Stimulated activated CD8-positive, alpha-beta memory T cell treated with anti-CD3 and anti-CD28 coated beads, Interleukin-4, amount 100 ng/mL, for 48 hours (primary cell): ENCODE measurements around the gene CTNNB1.

Experiments
- DNase-seq: peaks from one replicate; pipeline ENCODE4 v3.0.0-alpha.2; 2020

The CTNNB1 gene

DNA sequence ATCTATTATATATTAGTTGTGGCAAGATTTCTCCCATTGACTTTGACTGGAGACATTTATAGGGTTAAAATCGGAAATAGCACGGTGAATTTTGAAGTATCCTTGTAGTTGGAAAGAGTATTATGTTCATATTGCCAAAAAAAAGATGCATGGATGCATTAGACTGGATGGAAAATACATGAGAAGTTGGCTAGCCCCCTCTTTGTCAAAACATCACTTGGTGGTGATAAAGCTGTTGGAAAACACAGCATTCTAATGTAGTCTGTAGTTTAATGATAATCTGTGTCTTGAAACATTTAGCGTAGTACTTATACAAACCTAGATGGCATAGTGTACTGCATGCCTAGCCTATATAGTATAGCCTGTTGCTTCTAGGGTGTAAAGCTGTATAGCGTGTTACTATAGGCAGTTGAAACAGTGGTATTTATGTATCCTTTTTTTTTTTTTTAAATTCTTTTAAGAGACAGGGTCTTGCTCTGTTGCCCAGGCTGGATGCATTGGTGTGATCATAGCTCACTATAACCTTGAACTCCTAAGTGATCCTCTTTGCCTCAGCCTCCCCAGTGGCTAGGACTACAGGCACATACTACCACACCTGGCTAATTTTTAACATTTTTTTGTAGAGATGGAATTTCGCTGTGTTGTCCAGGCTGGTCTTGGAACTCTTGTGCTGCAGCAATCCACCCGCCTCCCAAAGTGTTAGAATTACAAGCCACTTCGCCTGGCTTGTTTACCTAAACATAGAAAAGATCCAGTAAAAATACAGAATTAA is 21.8 kb downstream of the CTNNB1 start:
- no peak for DNase-seq

- no peak for DNase-seq
Measured at GRCh38 chr3:41222012-41222411, 22.7 kb downstream of the CTNNB1 start.

DNA sequence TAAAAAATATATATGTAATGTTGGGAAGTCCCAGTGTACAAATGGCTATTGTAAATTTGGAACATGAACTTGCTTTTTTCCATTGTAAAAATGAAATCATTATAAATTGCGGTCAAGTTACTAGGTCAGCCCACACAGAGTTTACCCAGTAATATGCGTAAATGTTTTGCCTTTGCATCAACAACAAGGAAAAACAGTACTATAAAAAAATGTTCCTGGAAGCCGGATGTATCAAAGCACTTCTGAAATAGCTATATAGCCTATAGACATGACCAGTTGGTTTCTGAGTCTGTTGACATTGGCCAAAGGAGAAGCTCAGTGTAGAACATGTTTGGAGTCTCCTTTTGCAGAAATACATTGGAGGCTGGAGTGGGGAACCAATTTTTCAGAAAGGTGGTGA is 23.2 kb downstream of the CTNNB1 start:
- no peak for DNase-seq

DNA sequence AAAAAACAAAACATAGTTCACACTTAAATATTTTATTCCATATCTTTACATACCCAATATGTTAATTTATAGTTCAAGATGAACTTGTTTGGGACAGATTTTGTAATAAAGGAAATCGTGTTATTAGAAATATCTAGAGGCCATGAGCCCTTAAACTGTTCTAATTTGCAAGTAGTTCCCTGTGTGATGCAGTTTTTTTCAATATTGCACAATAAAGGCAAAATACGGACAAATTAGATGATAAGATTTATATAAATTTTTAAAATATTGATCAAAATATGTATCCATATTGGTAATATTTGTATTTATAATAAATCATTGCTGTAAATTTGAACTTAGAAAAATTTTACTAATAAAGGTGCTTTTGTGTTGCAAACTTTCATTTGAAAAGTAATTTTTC is 23.8 kb downstream of the CTNNB1 start:
- no peak for DNase-seq

- DNase-seq: no peak
Measured at GRCh38 chr3:41223691-41224090, 24.4 kb downstream of the CTNNB1 start.

DNA sequence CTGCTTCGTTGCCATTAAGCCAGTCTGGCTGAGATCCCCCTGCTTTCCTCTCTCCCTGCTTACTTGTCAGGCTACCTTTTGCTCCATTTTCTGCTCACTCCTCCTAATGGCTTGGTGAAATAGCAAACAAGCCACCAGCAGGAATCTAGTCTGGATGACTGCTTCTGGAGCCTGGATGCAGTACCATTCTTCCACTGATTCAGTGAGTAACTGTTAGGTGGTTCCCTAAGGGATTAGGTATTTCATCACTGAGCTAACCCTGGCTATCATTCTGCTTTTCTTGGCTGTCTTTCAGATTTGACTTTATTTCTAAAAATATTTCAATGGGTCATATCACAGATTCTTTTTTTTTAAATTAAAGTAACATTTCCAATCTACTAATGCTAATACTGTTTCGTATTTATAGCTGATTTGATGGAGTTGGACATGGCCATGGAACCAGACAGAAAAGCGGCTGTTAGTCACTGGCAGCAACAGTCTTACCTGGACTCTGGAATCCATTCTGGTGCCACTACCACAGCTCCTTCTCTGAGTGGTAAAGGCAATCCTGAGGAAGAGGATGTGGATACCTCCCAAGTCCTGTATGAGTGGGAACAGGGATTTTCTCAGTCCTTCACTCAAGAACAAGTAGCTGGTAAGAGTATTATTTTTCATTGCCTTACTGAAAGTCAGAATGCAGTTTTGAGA is 25.0 kb downstream of the CTNNB1 start:
- no peak for DNase-seq

- no peak for DNase-seq
Measured at GRCh38 chr3:41234823-41235721, 35.8 kb downstream of the CTNNB1 start.

GRCh38 chr3:41236228-41236627 is 36.9 kb downstream of the CTNNB1 start:
- DNase-seq: no peak

DNA sequence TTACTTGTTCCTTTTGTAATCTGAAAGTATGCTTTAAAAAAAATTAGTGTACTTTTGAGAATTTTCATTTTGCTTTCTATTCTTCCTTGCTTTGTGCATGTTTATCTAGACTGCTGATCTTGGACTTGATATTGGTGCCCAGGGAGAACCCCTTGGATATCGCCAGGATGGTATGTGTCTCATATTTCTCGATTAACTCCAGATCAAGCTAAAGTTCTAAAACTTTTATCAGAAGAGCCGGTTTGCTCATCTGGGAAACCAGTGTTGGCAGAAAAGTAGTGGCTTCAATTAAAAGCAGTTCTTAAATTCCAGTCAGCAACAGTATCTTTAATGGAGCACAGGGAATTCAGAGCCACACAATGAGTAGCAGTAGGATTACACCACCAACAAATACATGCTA is 38.6 kb downstream of the CTNNB1 start:
- no peak for DNase-seq

- DNase-seq: no peak
Measured at GRCh38 chr3:41239587-41239986, 40.3 kb downstream of the CTNNB1 start.

- DNase-seq: no peak
Measured at GRCh38 chr3:41241161-41241560, 41.9 kb downstream of the CTNNB1 start.

- no peak for DNase-seq
Measured at GRCh38 chr3:41241800-41242571, 42.7 kb downstream of the CTNNB1 start.

- no peak for DNase-seq
Measured at GRCh38 chr3:41243183-41243582, 43.9 kb downstream of the CTNNB1 start.

DNA sequence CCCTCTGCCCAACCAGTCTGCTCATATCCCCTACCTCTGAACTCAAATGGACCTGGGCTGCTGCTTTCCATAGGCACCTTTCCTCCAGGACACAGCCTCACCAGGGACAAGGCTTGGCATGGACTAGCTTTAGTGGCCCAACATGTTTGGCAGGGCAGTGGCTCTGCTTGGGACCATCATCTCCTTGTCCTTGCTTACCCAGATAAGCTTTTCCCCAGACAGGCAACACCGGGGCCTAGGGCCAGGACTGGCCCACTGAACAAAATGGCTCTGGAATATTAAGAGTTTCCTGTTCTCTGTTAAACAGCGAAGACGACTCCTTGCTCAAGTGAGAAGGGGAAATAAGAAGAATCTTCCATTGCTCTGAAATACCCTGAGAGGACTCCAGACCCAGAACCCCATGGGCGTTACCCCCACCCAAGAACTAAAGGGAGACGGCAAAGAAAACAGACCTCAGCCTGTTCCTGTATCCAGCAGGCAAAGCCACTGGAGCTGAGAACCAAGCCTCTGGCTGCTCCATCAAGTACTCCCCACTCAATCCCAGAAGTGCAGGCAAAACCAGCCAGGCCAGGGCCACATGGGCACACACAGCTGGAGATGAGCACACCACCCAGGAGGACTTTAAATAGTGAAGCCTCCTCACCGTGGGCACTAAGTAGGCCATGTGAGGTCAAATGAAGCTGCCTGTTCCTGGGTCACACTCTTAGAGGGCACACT is 45.5 kb downstream of the CTNNB1 start:
- no peak for DNase-seq

GRCh38 chr3:41247055-41248004 is 48.0 kb downstream of the CTNNB1 start:
- DNase-seq: no peak

GRCh38 chr3:41248525-41248924 is 49.2 kb downstream of the CTNNB1 start:
- DNase-seq: no peak

- no peak for DNase-seq
Measured at GRCh38 chr3:41249318-41249717, 50.0 kb downstream of the CTNNB1 start.

- no peak for DNase-seq
Measured at GRCh38 chr3:41250825-41251224, 51.5 kb downstream of the CTNNB1 start.

- no peak for DNase-seq
Measured at GRCh38 chr3:41251593-41251992, 52.3 kb downstream of the CTNNB1 start.

DNA sequence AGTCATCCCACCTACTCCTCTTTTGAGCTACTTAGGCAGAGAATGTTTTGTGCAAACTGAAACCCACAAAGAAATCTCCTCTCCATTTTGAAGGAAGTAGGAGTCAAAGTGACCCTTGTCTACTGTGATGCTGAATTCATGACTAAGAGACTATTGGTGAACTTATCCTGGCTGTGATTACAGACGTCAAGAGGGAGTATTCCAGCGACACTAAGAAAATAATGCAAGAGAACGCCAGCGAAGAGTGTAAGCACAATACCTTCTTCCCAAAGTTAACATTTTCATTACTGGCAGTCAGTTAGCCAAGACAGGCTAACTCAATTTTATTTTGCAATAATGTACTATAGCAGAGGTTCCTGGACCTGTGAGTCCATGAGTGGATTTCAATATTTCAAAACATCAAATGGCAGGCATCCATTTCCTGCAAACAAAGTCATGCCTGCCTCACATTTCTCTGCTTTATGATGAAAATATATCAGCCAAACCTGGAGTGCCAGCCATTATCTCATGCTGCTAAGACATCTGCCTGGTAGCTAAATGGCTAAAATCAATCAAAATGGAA is 59.0 kb downstream of the CTNNB1 start:
- no peak for DNase-seq
